ES-I3 (cell line): Measurements from ENCODE around the gene SRSF3.
"Not testable (repeated sequence)": the region's sequence is repeated elsewhere in the genome, so short reads cannot be mapped to it uniquely, and the experiment has no call there.

Experiments
- H3K36me3 ChIP-seq: 2 replicates; pipeline ENCODE4 v1.6.1; 2013; ENCODE audit warnings: mild to moderate bottlenecking, low read length, control low read depth, moderate library complexity; ENCODE audit not compliant: insufficient read depth
- H3K4me1 ChIP-seq: 2 replicates; pipeline ENCODE4 v1.6.1; 2013; ENCODE audit warnings: mild to moderate bottlenecking, control low read depth, low read length; ENCODE audit not compliant: insufficient read depth
- H3K9ac ChIP-seq: 2 replicates; pipeline ENCODE4 v1.6.1; 2013; ENCODE audit warnings: low read depth, mild to moderate bottlenecking, low read length, moderate library complexity
- H3K9me3 ChIP-seq: 2 replicates; pipeline ENCODE4 v1.6.1; 2013; ENCODE audit warnings: mild to moderate bottlenecking, low read length, moderate library complexity; ENCODE audit not compliant: control insufficient read depth, insufficient read depth

The SRSF3 gene

GRCh38 chr6:36605143-36605542 lies 11.0 kb downstream of the SRSF3 start:
- H3K36me3 ChIP-seq: peaks cover 68% of the 10 kb centered on the region
- H3K9me3 ChIP-seq: no peaks in the 10 kb centered on the region
- H3K9ac ChIP-seq: no peak overlapping the region
- H3K4me1 ChIP-seq: no peaks in the 10 kb centered on the region; the same call in 1 of the 2 replicates

DNA sequence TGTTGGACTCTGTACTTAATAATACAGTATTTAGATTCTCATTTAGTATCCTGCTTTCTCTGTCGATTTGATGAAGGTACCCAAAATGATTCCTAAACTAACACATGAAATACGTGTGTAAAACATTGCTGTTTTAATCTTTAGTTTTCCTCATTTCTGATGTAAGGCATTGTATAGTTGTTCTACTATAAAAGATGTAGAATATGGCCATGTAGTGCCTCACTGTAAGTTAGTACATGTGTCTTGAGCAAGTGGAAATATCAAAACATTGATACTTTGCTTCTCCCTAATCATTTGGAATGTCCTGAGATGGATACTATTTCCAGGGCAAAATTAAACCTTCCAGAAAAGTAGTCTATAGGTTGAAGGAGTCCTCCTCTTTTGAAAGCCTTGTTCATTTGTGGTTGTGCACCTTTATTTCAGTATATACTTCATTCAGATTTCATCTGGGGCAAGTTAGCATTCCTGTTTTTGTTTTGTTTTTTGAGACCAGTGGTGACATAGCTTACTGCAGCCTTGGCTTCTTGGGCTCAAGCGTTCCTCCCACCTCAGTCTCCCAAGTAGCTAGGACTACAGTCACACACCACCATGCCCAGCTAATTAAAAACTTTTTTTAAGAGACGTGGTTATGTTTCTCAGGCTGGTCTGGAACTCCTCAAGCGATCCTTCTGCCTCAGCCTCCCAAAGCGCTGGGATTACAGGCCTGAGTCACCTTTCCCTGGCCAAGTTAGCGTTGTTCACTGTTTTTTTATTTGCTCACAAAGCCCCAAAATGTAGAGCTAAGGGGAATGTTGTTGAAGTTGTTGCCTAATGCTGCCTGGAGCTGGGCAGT lies 11.6 kb downstream of the SRSF3 start:
- Histone ChIP-seq H3K36me3 (peaks cover 62% of the 10 kb centered on the region), H3K9me3 (no peaks in the 10 kb centered on the region), H3K4me1 (no peaks in the 10 kb centered on the region; the same call in 1 of the 2 replicates), H3K9ac (no peak overlapping the region)

- not testable (repeated sequence) for H3K9ac ChIP-seq, H3K9me3 ChIP-seq, H3K4me1 ChIP-seq
- peaks cover 54% of the 10 kb centered on the region for H3K36me3 ChIP-seq
These were observed 13.1 kb downstream of the SRSF3 start for GRCh38 chr6:36607305-36607682.

- H3K9ac ChIP-seq: no peak overlapping the region
- peaks cover 49% of the 10 kb centered on the region for H3K36me3 ChIP-seq
- no peaks in the 10 kb centered on the region for H3K9me3 ChIP-seq
- H3K4me1 ChIP-seq: no peaks in the 10 kb centered on the region; the same call in 1 of the 2 replicates
These were observed 13.7 kb downstream of the SRSF3 start for GRCh38 chr6:36607683-36608386.

GRCh38 chr6:36608788-36609563 lies 14.8 kb downstream of the SRSF3 start:
- Histone ChIP-seq H3K4me1 (no peaks in the 10 kb centered on the region; the same call in 1 of the 2 replicates), H3K36me3 (peaks cover 43% of the 10 kb centered on the region), H3K9me3 (no peaks in the 10 kb centered on the region), H3K9ac (no peak overlapping the region)

GRCh38 chr6:36609582-36609981 lies 15.4 kb downstream of the SRSF3 start:
- Histone ChIP-seq H3K9me3 (no peaks in the 10 kb centered on the region), H3K36me3 (peaks cover 37% of the 10 kb centered on the region), H3K4me1 (no peaks in the 10 kb centered on the region; the same call in 1 of the 2 replicates), H3K9ac (no peak overlapping the region)

- Histone ChIP-seq H3K4me1 (no peaks in the 10 kb centered on the region; the same call in 1 of the 2 replicates), H3K9ac (no peak overlapping the region), H3K36me3 (peaks cover 30% of the 10 kb centered on the region), H3K9me3 (no peaks in the 10 kb centered on the region)
These were observed 16.1 kb downstream of the SRSF3 start for GRCh38 chr6:36610041-36610955.

DNA sequence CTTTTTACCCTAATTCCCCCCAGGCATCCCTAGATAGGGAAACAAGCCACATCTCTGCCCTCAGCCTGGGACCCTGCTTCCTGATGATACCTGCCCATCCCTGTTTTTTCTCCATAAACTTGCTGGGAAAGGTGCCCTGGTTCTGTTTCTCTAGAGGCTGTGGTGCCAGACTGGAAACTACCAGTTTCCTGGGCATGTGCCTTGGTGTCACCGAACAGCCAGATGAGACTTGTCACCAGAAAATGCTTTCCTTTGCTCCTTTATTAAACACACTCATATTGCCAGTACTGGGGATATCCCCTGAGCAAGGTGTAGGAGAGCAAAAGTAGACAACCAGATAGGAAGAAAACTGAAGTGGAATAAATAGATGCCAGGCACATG lies 16.8 kb downstream of the SRSF3 start:
- Histone ChIP-seq H3K9ac (no peak overlapping the region), H3K4me1 (no peaks in the 10 kb centered on the region; the same call in 1 of the 2 replicates), H3K36me3 (peaks cover 25% of the 10 kb centered on the region), H3K9me3 (no peaks in the 10 kb centered on the region)

DNA sequence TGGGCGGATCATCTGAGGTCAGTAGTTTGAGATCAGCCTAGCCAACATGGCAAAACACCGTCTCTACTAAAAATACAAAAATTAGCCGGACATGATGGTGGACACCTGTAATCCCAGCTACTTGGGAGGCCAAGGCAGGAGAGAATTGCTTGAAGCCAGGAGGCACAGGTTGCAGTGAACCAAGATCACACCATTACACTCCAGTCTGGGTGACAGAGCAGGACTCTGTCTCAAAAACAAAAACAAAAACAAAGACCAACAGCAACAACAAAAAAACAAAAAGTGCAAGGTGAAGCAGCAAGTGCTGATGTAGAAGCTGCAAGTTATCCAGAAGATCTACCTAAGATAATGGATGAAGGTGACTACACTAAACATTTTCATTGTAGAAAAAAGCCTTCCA lies 17.5 kb downstream of the SRSF3 start:
- not testable (repeated sequence) for H3K9ac ChIP-seq, H3K4me1 ChIP-seq, H3K9me3 ChIP-seq
- H3K36me3 ChIP-seq: peaks cover 23% of the 10 kb centered on the region

GRCh38 chr6:36612101-36612625 lies 18.0 kb downstream of the SRSF3 start:
- H3K4me1 ChIP-seq: no peaks in the 10 kb centered on the region; the same call in 1 of the 2 replicates
- no peaks in the 10 kb centered on the region for H3K9me3 ChIP-seq
- no peak overlapping the region for H3K9ac ChIP-seq
- peaks cover 19% of the 10 kb centered on the region for H3K36me3 ChIP-seq

DNA sequence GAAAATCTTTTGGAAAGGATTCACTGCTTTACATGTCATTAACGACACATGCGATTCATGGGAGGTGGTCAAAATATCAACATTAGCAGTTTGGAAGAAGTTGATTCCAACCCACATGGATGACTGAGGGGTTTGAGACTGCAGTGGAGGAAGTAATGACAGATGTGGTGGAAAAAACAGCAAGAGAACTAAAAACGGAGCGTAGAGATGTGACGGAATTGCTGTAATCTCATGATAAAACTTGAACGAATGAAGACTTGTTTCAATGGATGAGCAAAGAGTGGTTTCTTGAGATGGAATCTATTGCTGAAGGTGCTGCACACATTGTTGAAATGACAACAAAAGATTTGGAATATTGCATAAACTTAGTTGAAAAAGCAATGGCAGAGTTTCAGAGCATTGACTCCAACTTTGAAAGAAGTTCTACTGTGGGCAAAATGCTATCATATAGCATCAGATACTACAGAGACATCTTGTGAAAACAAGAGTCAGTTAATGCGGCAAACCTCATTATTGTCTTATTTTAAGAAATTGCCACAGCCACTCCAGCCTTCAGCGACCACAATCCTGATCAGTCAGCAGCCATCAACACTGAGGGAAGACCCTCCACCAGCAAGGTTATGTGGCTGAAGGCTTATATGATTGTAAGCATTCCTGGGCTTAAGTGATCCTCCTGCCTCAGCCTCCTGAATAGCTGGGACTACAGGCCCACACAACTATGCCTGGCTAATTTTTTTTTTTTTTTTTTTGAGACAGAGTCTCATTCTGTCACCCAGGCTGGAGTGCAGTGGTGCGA lies 19.2 kb downstream of the SRSF3 start:
- Histone ChIP-seq H3K4me1 (0 out of 2 replicates have a peak, but pooled peaks cover under 1% of the 10 kb centered on the region), H3K9ac (no peak overlapping the region), H3K9me3 (no peaks in the 10 kb centered on the region), H3K36me3 (peaks cover 10% of the 10 kb centered on the region)

DNA sequence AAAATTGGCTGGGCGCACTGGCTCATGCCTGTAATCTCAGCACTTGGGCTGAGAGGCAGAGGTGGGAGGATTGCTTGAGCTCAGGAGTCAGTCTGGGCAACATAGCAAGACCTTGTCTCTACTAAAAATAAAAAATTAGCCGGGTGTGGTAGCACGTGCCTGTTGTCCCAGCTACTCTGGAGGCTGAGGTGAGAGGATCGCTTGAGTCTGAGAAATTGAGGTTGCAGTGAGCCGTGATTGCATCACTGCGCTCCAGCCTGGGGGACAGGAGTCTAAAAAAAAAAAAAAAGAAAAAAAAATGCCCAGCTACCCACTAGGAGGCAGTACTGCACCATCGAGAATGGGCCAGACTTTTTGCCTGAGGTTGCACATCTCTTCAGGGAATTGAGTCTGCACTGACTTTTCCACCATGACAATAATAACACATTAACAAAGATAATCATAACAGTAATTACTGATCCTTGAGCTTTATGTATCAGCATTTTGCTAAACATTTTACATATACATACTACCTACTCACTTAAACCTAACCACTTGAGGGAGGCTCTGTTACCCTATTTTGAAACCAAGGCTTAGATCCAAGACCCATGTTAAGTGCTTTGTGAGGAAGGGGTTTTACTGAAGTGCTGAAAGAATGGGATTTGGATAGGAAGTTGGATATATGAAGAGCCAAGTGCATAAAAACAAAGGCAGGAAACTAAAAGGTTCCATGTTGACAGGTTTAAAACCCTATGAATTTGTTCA lies 21.0 kb downstream of the SRSF3 start:
- peaks cover 4% of the 10 kb centered on the region; the same call in 1 of the 2 replicates for H3K36me3 ChIP-seq
- no peaks in the 10 kb centered on the region for H3K9me3 ChIP-seq
- 0 out of 2 replicates have a peak, but pooled peaks cover 7% of the 10 kb centered on the region for H3K4me1 ChIP-seq
- no peak overlapping the region for H3K9ac ChIP-seq
